GM12878 (cell line): ENCODE results near the gene NPPB. TPM values are rescaled to one million over a fixed set of nuclear protein-coding genes. Genes with fewer than 3 reads are reported as not detected.

Experiments
- ATAC-seq: fragments of 200-7000 bp; cut with Tn5 transposase; 3 replicates; pipeline ENCODE4 v1.9.1; 2020; ENCODE audit warnings: mild to moderate bottlenecking, moderate library complexity
- BruUV-seq: library from RNA; stranded (reverse); fragments of 400-500 nt; replicated peaks from 2 replicates; lab custom pipeline; 2021; lab: Mats Ljungman, UMichigan
- CTCF ChIA-PET: fragments of 300-600 bp; sonication (Branson Sonifier 250); formaldehyde crosslinking; extraction: SDS; loops from one replicate; lab custom pipeline; 2021; ENCODE audit warnings: inconsistent platforms; lab: Yijun Ruan, JAX
- POLR2A ChIA-PET: fragments of 350-600 bp; formaldehyde crosslinking; extraction: SDS; loops from one replicate; lab custom pipeline; 2021; ENCODE audit warnings: inconsistent platforms; lab: Charles Lee
- RAD21 ChIA-PET: fragments of 300-600 bp; sonication (Branson Sonifier 250); formaldehyde crosslinking; loops from one replicate; lab custom pipeline; 2023; ENCODE audit warnings: antibody characterized with exemption; ENCODE audit not compliant: unreplicated experiment; lab: Charles Lee
- SMC1A ChIA-PET: fragments of 300-600 bp; sonication (Branson Sonifier 250); formaldehyde crosslinking; loops from one replicate; lab custom pipeline; 2023; ENCODE audit not compliant: unreplicated experiment, uncharacterized antibody; lab: Charles Lee
- DNase-seq: peaks from one replicate; pipeline ENCODE4 v3.0.0-alpha.2; 2011; ENCODE audit warnings: low read depth, low spot score
- FAIRE-seq: peaks from 3 replicates; lab custom pipeline; 2011; peaks lifted over from hg19 to GRCh38; lab: Jason Lieb, UNC
- H2AFZ ChIP-seq: 2 replicates; pipeline ENCODE4 v1.6.0; 2011; ENCODE audit warnings: low read depth, low read length, control low read depth; ENCODE audit not compliant: control insufficient read depth
- H3K27ac ChIP-seq: 2 replicates; pipeline ENCODE4 v1.5.1; 2011; ENCODE audit warnings: control low read depth; ENCODE audit not compliant: control insufficient read depth, insufficient read depth
- H3K27me3 ChIP-seq, 2 experiments: replicated peaks in 1 of 2; 2 replicates each; pipeline versions ENCODE4 v1.6.0 to v1.6.1; 2011; ENCODE audit warnings: low read length in 1 of 2; ENCODE audit not compliant: control insufficient read depth in 2 of 2, insufficient read depth in 2 of 2
- H3K36me3 ChIP-seq, 2 experiments: 2 replicates each; pipeline ENCODE4 v1.5.1; 2011; ENCODE audit warnings: low read length in 1 of 2; ENCODE audit not compliant: control insufficient read depth in 2 of 2, insufficient read depth in 2 of 2
- H3K4me1 ChIP-seq: 2 replicates; pipeline ENCODE4 v1.6.1; 2011; ENCODE audit warnings: mild to moderate bottlenecking, low read length, moderate library complexity, mixed read lengths; ENCODE audit not compliant: control insufficient read depth, insufficient read depth
- H3K4me2 ChIP-seq: 2 replicates; pipeline ENCODE4 v1.6.0; 2011; ENCODE audit warnings: control low read depth; ENCODE audit not compliant: control insufficient read depth, insufficient read depth
- H3K4me3 ChIP-seq: fragments of 200-600 bp; sonication (generic); 2 replicates; pipeline ENCODE4 v1.5.1; 2016
- H3K79me2 ChIP-seq: 2 replicates; pipeline ENCODE4 v1.6.0; 2011; ENCODE audit warnings: low read length; ENCODE audit not compliant: control insufficient read depth, insufficient read depth
- H3K9ac ChIP-seq: 2 replicates; pipeline ENCODE4 v1.8.0; 2011; ENCODE audit warnings: low read length, control low read depth, mixed read lengths; ENCODE audit not compliant: control insufficient read depth, insufficient read depth
- H3K9me3 ChIP-seq: replicated peaks from 3 replicates; pipeline ENCODE4 v1.5.1; 2011; ENCODE audit warnings: mild to moderate bottlenecking, low read length; ENCODE audit not compliant: control insufficient read depth, insufficient read depth
- H4K20me1 ChIP-seq: 2 replicates; pipeline ENCODE4 v1.6.0; 2011; ENCODE audit not compliant: control insufficient read depth, insufficient read depth
- JUNB ChIP-seq: IDR thresholded peaks from 2 replicates; pipeline ENCODE4 v1.6.1; 2016; ENCODE audit warnings: antibody characterized with exemption, mild to moderate bottlenecking
- MXI1 ChIP-seq: fragments of 150-350 bp; IDR thresholded peaks from 2 replicates; pipeline ENCODE4 v1.6.1; 2011; ENCODE audit warnings: low read depth, mild to moderate bottlenecking, inconsistent platforms, low read length, improper control_type of control experiment
- RB1 ChIP-seq: fragments of 450-650 bp; formaldehyde crosslinking; IDR thresholded peaks from 2 replicates; pipeline ENCODE4 v1.6.1; 2017; ENCODE audit warnings: mild to moderate bottlenecking, borderline replicate concordance
- RBBP5 ChIP-seq: fragments of 200-600 bp; sonication (generic); conservative IDR thresholded peaks from 2 replicates; pipeline ENCODE4 v1.6.1; 2016
- SREBF2 ChIP-seq: IDR thresholded peaks from 2 replicates; pipeline ENCODE4 v1.6.1; 2012; ENCODE audit warnings: mild to moderate bottlenecking, low read length
- WGBS: methylation state at CpG from one replicate; pipeline ENCODE4 v1.1.6; 2016; ENCODE audit warnings: low lambda C conversion rate; ENCODE audit not compliant: insufficient replicate concordance, insufficient coverage; ENCODE audit errors: missing lambda C conversion rate; 5-methylcytosine and 5-hydroxymethylcytosine counted together
- in situ Hi-C: fragments of 300-500 bp; cut with MboI; formaldehyde crosslinking; loops from 9 replicates; pipeline ENCODE4 v1.14.3; 2018; ENCODE audit warnings: mixed read lengths
- intact Hi-C: fragments of 100-400 bp; cut with micrococcal nuclease; formaldehyde crosslinking; loops from one replicate; pipeline ENCODE4 v1.14.2; 2022; ENCODE audit not compliant: unreplicated experiment
- polyA plus RNA-seq, 11 experiments: library from polyadenylated mRNA; depleted of rRNA in 4 of 11; unstranded in 6 of 11; stranded (reverse) in 5 of 11; fragments of >200 nt; fragmentation: Nextera tagmentation in 4 of 11; fragmentation: Illumina TruSeq in 1 of 11; extraction: Ambion mirVana in 4 of 11; extraction: Trizol in 1 of 11; gene quantifications; 1 replicate in 1 of 11; 2 replicates in 10 of 11; pipeline versions ENCODE4 v1.2.1 to v1.2.3, GENCODE V29; 2011 to 2016; ENCODE audit warnings: inconsistent platforms in 2 of 11, missing spikeins in 2 of 11, low read depth in 1 of 11
- total RNA-seq, 4 experiments: library from RNA; depleted of rRNA in 3 of 4; stranded (reverse); fragments of >200 nt in 3 of 4; fragmentation: Illumina TruSeq in 1 of 4; extraction: Trizol in 1 of 4; gene quantifications; 2 replicates each; pipeline versions ENCODE4 v1.2.1 to v1.2.3, GENCODE V29; 2013 to 2021

Gene NPPB
- total and polyA plus RNA-seq, 10 of the 15 experiments (the other 5 are each of a cell fraction or from before 2014, with no cell fraction given) = not detected

DNA sequence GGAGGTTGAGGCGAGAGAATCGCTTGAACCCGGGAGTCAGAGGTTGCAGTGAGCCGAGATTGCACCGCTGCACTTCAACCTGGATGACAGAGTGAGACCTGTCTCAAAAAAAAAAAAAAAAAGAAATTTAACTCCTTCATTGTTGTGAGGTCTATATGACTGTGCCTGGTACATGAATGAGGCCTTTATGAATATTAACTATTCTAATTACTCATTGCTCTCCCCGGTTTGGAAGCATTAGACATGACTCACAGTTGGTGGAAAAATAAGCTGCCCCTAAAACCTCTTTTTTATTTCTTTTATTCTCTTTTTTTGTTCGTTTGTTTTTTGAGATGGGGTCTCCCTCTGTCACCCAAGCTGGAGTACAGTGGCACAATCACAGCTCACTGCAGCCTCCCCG lies 3.3 kb downstream of the NPPB start:
- Histone ChIP-seq H3K4me2 (no peak overlapping the region), H3K4me3 (no peak overlapping the region), H4K20me1 (no peaks in the 10 kb centered on the region), H3K79me2 (no peaks in the 10 kb centered on the region), H3K9me3 (no peaks in the 10 kb centered on the region), H3K4me1 (no peaks in the 10 kb centered on the region), H3K36me3 (no peaks in the 10 kb centered on the region), H3K27me3 (peaks cover 3 to 12% of the 10 kb centered on the region in 2 experiments; a peak in 3 of 4 replicates), H2AFZ (no peak overlapping the region), H3K27ac (no peak overlapping the region), H3K9ac (no peak overlapping the region)
- ATAC-seq (no peak), FAIRE-seq (no peak), DNase-seq (no peak)
- TF ChIP-seq RBBP5 (no peak), JUNB (peak; percentile 36; the same call in 1 of the 2 replicates)
- ChIA-PET CTCF (no interaction called here), POLR2A (no interaction called here), SMC1A (interaction anchor here (0.6 kb wide), 1 partner anchor 130 kb away, joined by 3 read pairs; no protein-coding TSS in a partner anchor), RAD21 (no interaction called here)
- in situ Hi-C loops = no loop called here
- WGBS = 9% methylated on average over 8 of the region's 8 CpGs
- no TSS peak for BruUV-seq
- intact Hi-C loops = no loop called here

DNA sequence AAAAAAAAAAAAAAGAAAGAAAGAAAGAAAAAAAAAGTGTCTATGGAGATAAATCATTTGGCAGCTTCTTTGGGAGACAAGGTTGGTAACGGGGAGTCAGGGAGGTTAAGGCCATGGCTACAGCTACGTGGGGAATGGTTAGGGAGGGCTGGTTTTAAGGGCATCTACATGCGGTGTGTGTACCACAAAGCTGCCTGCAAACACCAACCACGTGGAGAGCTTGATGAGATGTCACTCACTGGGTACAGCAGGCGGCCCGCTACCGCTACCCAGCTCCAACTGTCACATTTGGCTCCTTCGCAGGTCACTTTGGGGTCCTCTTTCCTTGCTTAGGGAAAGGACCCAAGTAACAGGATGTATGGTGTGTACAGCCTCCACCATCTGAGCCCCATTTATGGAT lies 4.2 kb downstream of the NPPB start:
- ChIA-PET POLR2A (no interaction called here), CTCF (no interaction called here), SMC1A (no interaction called here), RAD21 (interaction anchor here (0.6 kb wide), 1 partner anchor 17 kb away, joined by 3 read pairs; no protein-coding TSS in a partner anchor)
- no peaks in the 10 kb centered on the region for H3K4me1 ChIP-seq
- no peak overlapping the region for H2AFZ ChIP-seq
- no peak overlapping the region for H3K9ac ChIP-seq
- peaks cover 3 to 12% of the 10 kb centered on the region in 2 experiments; a peak in 3 of 4 replicates for H3K27me3 ChIP-seq
- H4K20me1 ChIP-seq = no peaks in the 10 kb centered on the region
- intact Hi-C loops = no loop called here
- no peak overlapping the region for H3K27ac ChIP-seq
- in situ Hi-C loops = no loop called here
- FAIRE-seq (no peak), DNase-seq (no peak), ATAC-seq (no peak)
- no TSS peak for BruUV-seq
- no peaks in the 10 kb centered on the region for H3K9me3 ChIP-seq
- TF ChIP-seq RB1 (no peak), MXI1 (no peak), SREBF2 (no peak)
- H3K36me3 ChIP-seq = no peaks in the 10 kb centered on the region
- H3K79me2 ChIP-seq = no peaks in the 10 kb centered on the region
- WGBS = 56% methylated on average over 8 of the region's 8 CpGs
- no peak overlapping the region for H3K4me2 ChIP-seq
- H3K4me3 ChIP-seq = no peak overlapping the region
